DMS53 treated with DMSO at 0.1 percent for 48 hours (cell line): ENCODE data around the gene MAPK8IP1.

Experiments
- DNase-seq: peaks from one replicate; lab custom pipeline; 2025; ENCODE audit not compliant: unreplicated experiment; lab: John Stamatoyannopoulos, UW

MAPK8IP1 gene

GRCh38 chr11:45936511-45937054 is 51.1 kb downstream of the MAPK8IP1 start:
- DNase-seq = no peak

- DNase-seq = no peak
Observed at GRCh38 chr11:45937916-45938315, 52.5 kb downstream of the MAPK8IP1 start.

- no peak for DNase-seq
Observed at GRCh38 chr11:45939836-45940235, 54.4 kb downstream of the MAPK8IP1 start.

- no peak for DNase-seq
Observed at GRCh38 chr11:45941285-45941684, 55.8 kb downstream of the MAPK8IP1 start.

- DNase-seq = no peak
Observed at GRCh38 chr11:45942381-45942780, 56.9 kb downstream of the MAPK8IP1 start.

- DNase-seq = no peak
Observed at GRCh38 chr11:45945397-45945999, 60.0 kb downstream of the MAPK8IP1 start.

- no peak for DNase-seq
Observed at GRCh38 chr11:45947885-45948284, 62.4 kb downstream of the MAPK8IP1 start.

GRCh38 chr11:45948356-45948755 is 62.9 kb downstream of the MAPK8IP1 start:
- no peak for DNase-seq

GRCh38 chr11:45949992-45950407 is 64.5 kb downstream of the MAPK8IP1 start:
- DNase-seq = no peak
